DOHH2 (cell line): ENCODE data around the gene XYLT2.

Source experiments
- H3F3A ChIP-seq: fragments of 200-600 bp; sonication (generic), shearing (Covaris generic); 2 replicates; pipeline ENCODE4 v1.6.0; 2016; ENCODE audit warnings: antibody characterized with exemption, mild to moderate bottlenecking; ENCODE audit not compliant: control insufficient read depth, insufficient read depth
- H3K27ac ChIP-seq: fragments of 200-600 bp; sonication (generic); 2 replicates; pipeline ENCODE4 v1.5.1; 2014; ENCODE audit warnings: low read depth, mild to moderate bottlenecking, low read length, moderate library complexity
- H3K27me3 ChIP-seq: fragments of 200-600 bp; sonication (generic); 2 replicates; pipeline ENCODE4 v1.6.1; 2014; ENCODE audit warnings: mild to moderate bottlenecking, low read length, mixed read lengths; ENCODE audit not compliant: control insufficient read depth
- H3K36me3 ChIP-seq: fragments of 200-600 bp; sonication (generic); 2 replicates; pipeline ENCODE4 v1.6.1; 2014; ENCODE audit warnings: mild to moderate bottlenecking, low read length, moderate library complexity, mixed read lengths; ENCODE audit not compliant: control insufficient read depth
- H3K4me1 ChIP-seq: fragments of 200-600 bp; sonication (generic); 2 replicates; pipeline ENCODE4 v1.6.1; 2014; ENCODE audit warnings: mild to moderate bottlenecking, low read length, mixed read lengths; ENCODE audit not compliant: control insufficient read depth
- H3K4me2 ChIP-seq: fragments of 200-600 bp; sonication (generic); 2 replicates; pipeline ENCODE4 v1.6.0; 2014; ENCODE audit warnings: mild to moderate bottlenecking, low read length, moderate library complexity
- H3K4me3 ChIP-seq: fragments of 200-600 bp; sonication (generic); 2 replicates; pipeline ENCODE4 v1.5.1; 2014; ENCODE audit warnings: mild to moderate bottlenecking, low read length, mixed read lengths
- H3K79me2 ChIP-seq: fragments of 200-600 bp; sonication (generic); 2 replicates; pipeline ENCODE4 v1.6.1; 2014; ENCODE audit warnings: mild to moderate bottlenecking, low read length, mixed read lengths; ENCODE audit not compliant: control insufficient read depth
- H3K9me2 ChIP-seq: fragments of 200-600 bp; sonication (generic); replicated peaks from 2 replicates; pipeline ENCODE4 v1.6.1; 2014; ENCODE audit warnings: mild to moderate bottlenecking, low read length, mixed read lengths; ENCODE audit not compliant: control insufficient read depth
- H3K9me3 ChIP-seq: fragments of 200-600 bp; sonication (generic); 2 replicates; pipeline ENCODE4 v1.6.1; 2014; ENCODE audit warnings: antibody characterized with exemption, low read length, mixed read lengths; ENCODE audit not compliant: control insufficient read depth, insufficient read depth
- H4K20me1 ChIP-seq: fragments of 200-600 bp; sonication (generic); 2 replicates; pipeline ENCODE4 v1.6.0; 2014; ENCODE audit warnings: low read depth, mild to moderate bottlenecking, antibody characterized with exemption, low read length, moderate library complexity; ENCODE audit not compliant: control insufficient read depth, insufficient read depth
- CTCF ChIP-seq: fragments of 200-600 bp; sonication (generic); IDR thresholded peaks from one replicate; pipeline ENCODE4 v1.5.1; 2014; ENCODE audit warnings: antibody characterized with exemption, mild to moderate bottlenecking, low read depth, low read length; ENCODE audit not compliant: poor library complexity, severe bottlenecking
- EZH2phosphoT487 ChIP-seq: fragments of 200-600 bp; sonication (generic); IDR thresholded peaks from 2 replicates; pipeline ENCODE4 v1.6.1; 2017; ENCODE audit warnings: borderline replicate concordance, mild to moderate bottlenecking, antibody characterized with exemption, low read length, moderate library complexity, mixed read lengths

XYLT2 gene

DNA sequence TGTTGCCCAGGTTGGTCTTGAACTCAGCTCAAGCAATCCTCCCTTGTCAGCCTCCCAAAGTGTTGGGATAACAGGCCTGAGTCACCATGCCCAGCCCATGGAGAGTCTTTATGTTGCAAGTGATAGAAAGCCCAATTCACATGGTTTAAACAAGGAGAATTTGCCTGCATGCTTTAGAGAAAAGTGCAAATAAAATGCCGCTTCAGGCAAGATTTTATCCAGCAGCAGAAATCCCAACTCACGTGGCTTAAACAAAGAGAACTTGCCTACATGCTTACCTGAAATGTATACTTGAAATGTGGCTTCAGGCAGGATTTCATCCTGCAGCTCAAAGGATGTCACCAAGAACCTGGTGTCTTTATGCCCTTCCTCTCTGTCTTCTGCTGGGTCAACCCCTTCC is 28.8 kb upstream of the XYLT2 start:
- H3K27ac ChIP-seq, result no peak overlapping the region
- TF ChIP-seq EZH2phosphoT487 (no peak), CTCF (no peak)
- H3K9me2 ChIP-seq, result no peaks in the 10 kb centered on the region
- H3K4me2 ChIP-seq, result no peak overlapping the region
- H3F3A ChIP-seq, result no peaks in the 10 kb centered on the region
- no peaks in the 10 kb centered on the region for H3K4me1 ChIP-seq
- no peaks in the 10 kb centered on the region for H3K9me3 ChIP-seq
- no peak overlapping the region for H3K4me3 ChIP-seq
- no peaks in the 10 kb centered on the region for H4K20me1 ChIP-seq
- peaks cover 39% of the 10 kb centered on the region for H3K27me3 ChIP-seq
- no peaks in the 10 kb centered on the region for H3K79me2 ChIP-seq
- H3K36me3 ChIP-seq, result no peaks in the 10 kb centered on the region

GRCh38 chr17:50318501-50319285 is 27.2 kb upstream of the XYLT2 start:
- no peaks in the 10 kb centered on the region for H3K79me2 ChIP-seq
- H4K20me1 ChIP-seq, result no peaks in the 10 kb centered on the region
- no peak for TF ChIP-seq EZH2phosphoT487
- no peaks in the 10 kb centered on the region for H3K9me2 ChIP-seq
- no peaks in the 10 kb centered on the region for H3K9me3 ChIP-seq
- H3K27ac ChIP-seq, result no peak overlapping the region
- peaks cover 26% of the 10 kb centered on the region for H3K27me3 ChIP-seq
- H3K36me3 ChIP-seq, result no peaks in the 10 kb centered on the region
- H3K4me2 ChIP-seq, result no peak overlapping the region
- H3K4me1 ChIP-seq, result no peaks in the 10 kb centered on the region
- H3K4me3 ChIP-seq, result no peak overlapping the region
- no peaks in the 10 kb centered on the region for H3F3A ChIP-seq

GRCh38 chr17:50319306-50320004 is 26.5 kb upstream of the XYLT2 start:
- Histone ChIP-seq H3K27ac (no peak overlapping the region), H3K4me3 (no peak overlapping the region)

More at GRCh38 chr17:50319306-50320004, 26.5 kb upstream of the XYLT2 start:
- Histone ChIP-seq H3K4me2 (no peak overlapping the region), H4K20me1 (no peaks in the 10 kb centered on the region), H3K79me2 (no peaks in the 10 kb centered on the region), H3K36me3 (no peaks in the 10 kb centered on the region), H3K9me3 (no peaks in the 10 kb centered on the region), H3K9me2 (no peaks in the 10 kb centered on the region), H3F3A (no peaks in the 10 kb centered on the region), H3K4me1 (no peaks in the 10 kb centered on the region), H3K27me3 (peaks cover 23% of the 10 kb centered on the region)
- TF ChIP-seq EZH2phosphoT487 (no peak), CTCF (no peak)
